Fibroblast of lung (primary cell): ENCODE results near the gene ZNF140.

Source experiments
- CTCF ChIP-seq, 2 donors: IDR thresholded peaks in 1 of 2; conservative IDR thresholded peaks in 1 of 2; 1 replicate in 1 of 2; 2 replicates in 1 of 2; pipeline ENCODE4 v1.5.1; 2011 to 2012; ENCODE audit warnings: low read length in 2 of 2, control low read depth in 1 of 2, inconsistent platforms in 1 of 2, low read depth in 1 of 2, mild to moderate bottlenecking in 1 of 2
- EZH2 ChIP-seq: IDR thresholded peaks from 2 replicates; pipeline ENCODE4 v1.5.1; 2012; ENCODE audit warnings: low read length, control low read depth, mild to moderate bottlenecking; ENCODE audit errors: missing control alignments

GRCh38 chr12:133129368-133130037, 48.8 kb downstream of the ZNF140 start:
- TF ChIP-seq CTCF (conservative IDR thresholded peaks at IDR 0.05 in 1 of 2, IDR thresholded peaks at IDR 0.05 in 1 of 2; ENCODE audit: low read depth in 1 of 2, low read length in 2 of 2) (no peak), EZH2 (no peak)
